K562 (cell line): ENCODE measurements around the gene CTSH.

ENCODE experiments used
- FOXJ3 ChIP-seq: sonication (generic); formaldehyde crosslinking; IDR thresholded peaks from 2 replicates; pipeline ENCODE4 v1.4.0; 2020; ENCODE audit warnings: mild to moderate bottlenecking, missing genetic modification reagents
- REST ChIP-seq, 2 experiments: fragments of 450-650 bp; formaldehyde crosslinking in 1 of 2; IDR thresholded peaks; 2 replicates each; pipeline versions ENCODE4 v1.4.0 to v1.6.1; 2014 to 2020; ENCODE audit warnings: mild to moderate bottlenecking in 2 of 2, borderline replicate concordance in 1 of 2, low read depth in 1 of 2

GRCh38 chr15:78879517-78880241, 65.2 kb downstream of the CTSH start:
- TF ChIP-seq FOXJ3 (no peak), REST (IDR thresholded peaks at IDR 0.05; ENCODE audit: borderline replicate concordance) (no peak), REST (CRISPR knock-in tag; IDR thresholded peaks at IDR 0.05; ENCODE audit: low read depth) (no peak)
